K562 (cell line): ENCODE measurements around the gene SLX4IP. TPM values are rescaled to one million over a fixed set of nuclear protein-coding genes. Genes with fewer than 3 reads are reported as not detected.

Source experiments
- ARID4B ChIP-seq: sonication (generic); formaldehyde crosslinking; IDR thresholded peaks from 2 replicates; pipeline ENCODE4 v1.8.0; 2022; ENCODE audit warnings: mild to moderate bottlenecking, missing genetic modification reagents
- MGA ChIP-seq: fragments of 450-650 bp; IDR thresholded peaks from 2 replicates; pipeline ENCODE4 v1.6.1; 2016; ENCODE audit warnings: mild to moderate bottlenecking, moderate library complexity
- NR2C2 ChIP-seq, 2 experiments: fragments of 200-800 bp in 1 of 2; sonication (Bioruptor generic) in 1 of 2; sonication (generic) in 1 of 2; formaldehyde crosslinking in 1 of 2; IDR thresholded peaks; 2 replicates each; pipeline versions ENCODE4 v1.6.1 to v1.8.0; 2016 to 2022; ENCODE audit warnings: mild to moderate bottlenecking in 1 of 2, missing compliant biosample characterization in 1 of 2, missing genetic modification characterization in 1 of 2, missing genetic modification reagents in 1 of 2
- NUFIP1 ChIP-seq: fragments of 450-650 bp; IDR thresholded peaks from 2 replicates; pipeline ENCODE4 v1.6.1; 2018; ENCODE audit not compliant: partially characterized antibody
- PURB ChIP-seq: sonication (generic); formaldehyde crosslinking; IDR thresholded peaks from 2 replicates; pipeline ENCODE4 v1.9.0; 2021; ENCODE audit warnings: low read depth, mild to moderate bottlenecking, missing genetic modification reagents
- SIN3A ChIP-seq, 2 experiments: fragments of 150-350 bp in 1 of 2; IDR thresholded peaks; 2 replicates each; pipeline ENCODE4 v1.6.1; 2011 to 2016; ENCODE audit warnings: borderline replicate concordance in 2 of 2, low read depth in 2 of 2, low read length in 2 of 2, mild to moderate bottlenecking in 2 of 2, moderate library complexity in 2 of 2; ENCODE audit not compliant: control insufficient read depth in 1 of 2
- TCF7L2 ChIP-seq: fragments of 150-350 bp; IDR thresholded peaks from 2 replicates; pipeline ENCODE4 v1.6.1; 2016; ENCODE audit warnings: low read depth, mild to moderate bottlenecking, low read length, moderate library complexity
- WHSC1 ChIP-seq: IDR thresholded peaks from one replicate; pipeline ENCODE4 v1.6.1; 2012; ENCODE audit warnings: low read length, control low read depth, inconsistent platforms
- ZBTB7A ChIP-seq: IDR thresholded peaks from 2 replicates; pipeline ENCODE4 v1.6.1; 2011; ENCODE audit warnings: low read depth, mild to moderate bottlenecking, low read length, moderate library complexity, borderline replicate concordance; ENCODE audit not compliant: control insufficient read depth
- polyA plus RNA-seq, 8 experiments: library from polyadenylated mRNA; depleted of rRNA in 4 of 8; stranded (reverse) in 5 of 8; unstranded in 3 of 8; fragments of >200 nt; fragmentation: Nextera tagmentation in 2 of 8; fragmentation: Illumina TruSeq in 1 of 8; extraction: Ambion mirVana in 2 of 8; extraction: Trizol in 1 of 8; gene quantifications; 2 replicates each; pipeline versions ENCODE4 v1.2.1 to v1.2.3, GENCODE V29; 2011 to 2014; ENCODE audit warnings: inconsistent platforms in 1 of 8, missing spikeins in 1 of 8
- total RNA-seq, 7 experiments: library from RNA; depleted of rRNA in 6 of 7; stranded (reverse); fragments of >200 nt in 6 of 7; fragmentation: Illumina TruSeq in 2 of 7; extraction: Trizol in 2 of 7; gene quantifications; 2 replicates each; pipeline versions ENCODE4 v1.2.1 to v1.2.3, GENCODE V29; 2011 to 2021; ENCODE audit warnings: low replicate concordance in 1 of 7

SLX4IP gene
- total and polyA plus RNA-seq, 9 of the 15 experiments (the other 6 are each of a cell fraction or from before 2014, with no cell fraction given): 1.5 to 5.9 (median 3.5) TPM

GRCh38 chr20:10434832-10435812 is at the start of gene SLX4IP (continued):
- TF ChIP-seq ZBTB7A (peak; percentile 32; the same call in 1 of the 2 replicates), SIN3A (IDR thresholded peaks at IDR 0.05; ENCODE audit: borderline replicate concordance in 2 of 2, control insufficient read depth in 1 of 2, low read depth in 2 of 2, low read length in 2 of 2) (no peak), MGA (no peak), PURB (CRISPR knock-in tag) (no peak), NUFIP1 (no peak), NR2C2 (CRISPR knock-in tag; IDR thresholded peaks at IDR 0.05) (no peak), NR2C2 (tag; IDR thresholded peaks at IDR 0.05) (peak; percentile 92), WHSC1 (no peak), TCF7L2 (no peak), ARID4B (CRISPR knock-in tag) (no peak)
